Karpas-422 (cell line): ENCODE measurements around the gene DLGAP1. TPM values are rescaled to one million over a fixed set of nuclear protein-coding genes. Genes with fewer than 3 reads are reported as not detected.

Experiments
- DNase-seq: peaks from one replicate; pipeline ENCODE4 v3.0.0-alpha.2; 2015
- H2AFZ ChIP-seq: fragments of 200-600 bp; sonication (generic); 2 replicates; pipeline ENCODE4 v1.6.1; 2014; ENCODE audit warnings: antibody characterized with exemption, low read length, mixed read lengths
- H3K27ac ChIP-seq: fragments of 200-600 bp; sonication (generic); 2 replicates; pipeline ENCODE4 v1.5.1; 2014; ENCODE audit warnings: mild to moderate bottlenecking, low read length, moderate library complexity
- H3K27me3 ChIP-seq: fragments of 200-600 bp; sonication (generic); 2 replicates; pipeline ENCODE4 v1.6.1; 2014; ENCODE audit warnings: low read length, mixed read lengths
- H3K36me3 ChIP-seq: fragments of 200-600 bp; sonication (generic); 2 replicates; pipeline ENCODE4 v1.6.1; 2014; ENCODE audit warnings: low read length, mixed read lengths; ENCODE audit not compliant: insufficient read depth
- H3K4me1 ChIP-seq: fragments of 200-600 bp; sonication (generic); 2 replicates; pipeline ENCODE4 v1.6.1; 2014; ENCODE audit warnings: mild to moderate bottlenecking, low read length, mixed read lengths
- H3K4me2 ChIP-seq: fragments of 200-600 bp; sonication (generic); 2 replicates; pipeline ENCODE4 v1.6.1; 2014; ENCODE audit warnings: low read length, low read depth, mild to moderate bottlenecking; ENCODE audit not compliant: poor library complexity, severe bottlenecking
- H3K4me3 ChIP-seq: fragments of 200-600 bp; sonication (generic); 2 replicates; pipeline ENCODE4 v1.5.1; 2014; ENCODE audit warnings: mild to moderate bottlenecking, antibody characterized with exemption, low read length, mixed read lengths
- H3K79me2 ChIP-seq: fragments of 200-600 bp; sonication (generic); 2 replicates; pipeline ENCODE4 v1.6.1; 2014; ENCODE audit warnings: mild to moderate bottlenecking, low read length, mixed read lengths
- H3K9ac ChIP-seq: fragments of 200-600 bp; sonication (generic); 2 replicates; pipeline ENCODE4 v1.6.0; 2014; ENCODE audit warnings: low read length
- H3K9me2 ChIP-seq: fragments of 200-600 bp; sonication (generic), shearing (Covaris generic); replicated peaks from 2 replicates; pipeline ENCODE4 v1.6.0; 2014; ENCODE audit warnings: mild to moderate bottlenecking, low read length, moderate library complexity; ENCODE audit not compliant: insufficient read depth
- H3K9me3 ChIP-seq: fragments of 300-700, 200-600 bp; sonication (generic); 2 replicates; pipeline ENCODE4 v1.6.1; 2014; ENCODE audit warnings: low read length, mixed read lengths
- H4K20me1 ChIP-seq: fragments of 200-600 bp; sonication (generic); 2 replicates; pipeline ENCODE4 v1.6.1; 2014; ENCODE audit warnings: mild to moderate bottlenecking, antibody characterized with exemption, low read length, low read depth; ENCODE audit not compliant: insufficient read depth
- total RNA-seq: library from RNA; depleted of rRNA; stranded (reverse); fragments of >200 nt; shearing (Covaris generic); gene quantifications from 2 replicates; pipeline ENCODE4 v1.2.3, GENCODE V29; 2014; ENCODE audit warnings: low replicate concordance

Gene DLGAP1
- total RNA-seq, 1 experiment from 2014 or later = 8.8 TPM

- no peak overlapping the region for H2AFZ ChIP-seq
Measured at GRCh38 chr18:3867236-3867635, 587.9 kb downstream of the DLGAP1 start.

DNA sequence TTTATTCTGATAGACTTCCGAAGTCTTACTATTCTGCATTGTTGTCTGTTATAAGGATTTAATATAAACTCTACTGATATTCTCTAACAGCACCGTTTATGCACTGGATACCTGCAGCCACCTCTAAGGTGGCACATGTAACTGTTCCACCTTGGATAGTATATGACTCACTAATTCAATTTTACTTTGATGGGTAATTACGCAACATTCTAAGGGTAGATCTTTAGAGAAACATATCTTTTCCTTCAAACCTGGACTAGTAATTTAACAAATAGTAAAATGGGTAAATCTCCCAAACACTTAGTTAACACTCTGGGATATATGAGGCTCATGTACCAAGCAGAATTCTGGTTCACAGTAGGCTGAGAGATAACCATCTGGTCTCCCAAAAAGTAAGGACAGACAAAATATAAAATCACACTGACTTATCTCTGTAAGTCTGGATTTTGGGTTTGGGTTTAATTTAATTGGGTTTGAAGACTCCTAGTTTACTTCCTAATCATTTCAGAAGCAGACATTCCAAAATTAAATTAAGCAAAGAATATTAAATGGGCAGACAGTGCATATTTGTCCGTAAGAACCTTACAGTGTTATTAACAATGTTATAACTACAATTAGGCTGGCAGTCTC is 590.3 kb downstream of the DLGAP1 start:
- no peaks in the 10 kb centered on the region for H3K9me3 ChIP-seq
- no peaks in the 10 kb centered on the region for H3K36me3 ChIP-seq
- no peaks in the 10 kb centered on the region for H3K79me2 ChIP-seq
- no peaks in the 10 kb centered on the region for H3K27me3 ChIP-seq
- no peak overlapping the region for H2AFZ ChIP-seq
- DNase-seq = no peak
- no peak overlapping the region for H3K4me3 ChIP-seq
- H3K4me1 ChIP-seq = peaks cover 3% of the 10 kb centered on the region; the same call in 1 of the 2 replicates
- no peak overlapping the region for H3K4me2 ChIP-seq
- H3K9me2 ChIP-seq = no peaks in the 10 kb centered on the region
- H4K20me1 ChIP-seq = no peaks in the 10 kb centered on the region
- H3K9ac ChIP-seq = no peak overlapping the region
- H3K27ac ChIP-seq = no peak overlapping the region

More at GRCh38 chr18:3867236-3867635, 587.9 kb downstream of the DLGAP1 start:
- Histone ChIP-seq H3K36me3 (no peaks in the 10 kb centered on the region), H3K4me1 (peaks cover 3% of the 10 kb centered on the region; the same call in 1 of the 2 replicates), H3K27ac (no peak overlapping the region), H3K79me2 (no peaks in the 10 kb centered on the region), H3K9me2 (no peaks in the 10 kb centered on the region), H3K9me3 (no peaks in the 10 kb centered on the region), H3K4me2 (no peak overlapping the region), H3K4me3 (no peak overlapping the region), H4K20me1 (no peaks in the 10 kb centered on the region), H3K9ac (no peak overlapping the region), H3K27me3 (no peaks in the 10 kb centered on the region)
- no peak for DNase-seq

DNA sequence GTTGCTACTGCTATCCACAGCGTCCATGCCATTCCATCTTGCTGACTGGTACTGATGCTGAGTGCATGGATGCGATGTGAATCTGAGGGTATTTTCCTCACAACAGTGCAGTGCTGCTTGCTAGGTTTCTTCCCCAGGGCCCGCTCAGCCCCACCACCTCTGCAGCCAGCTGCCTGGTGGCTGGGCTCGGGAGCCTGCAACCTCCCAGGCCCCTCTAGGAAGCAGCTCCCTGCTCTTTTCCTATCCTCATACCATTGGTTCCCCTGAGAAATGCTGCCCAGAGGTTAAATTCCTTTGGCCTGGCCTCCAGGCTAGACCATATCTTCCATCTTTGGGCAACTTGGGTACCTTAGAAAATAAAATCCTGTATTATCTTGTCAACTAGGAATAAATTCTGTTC is 591.5 kb downstream of the DLGAP1 start:
- Histone ChIP-seq H3K9me2 (no peaks in the 10 kb centered on the region), H3K36me3 (no peaks in the 10 kb centered on the region), H3K4me1 (peaks cover 3% of the 10 kb centered on the region; the same call in 1 of the 2 replicates), H3K9ac (no peak overlapping the region), H3K4me3 (no peak overlapping the region), H3K4me2 (no peak overlapping the region), H3K9me3 (no peaks in the 10 kb centered on the region), H4K20me1 (no peaks in the 10 kb centered on the region), H3K27ac (no peak overlapping the region), H3K27me3 (0 out of 2 replicates have a peak, but pooled peaks cover 3% of the 10 kb centered on the region), H3K79me2 (no peaks in the 10 kb centered on the region), H2AFZ (no peak overlapping the region)
- no peak for DNase-seq

- H3K4me3 ChIP-seq = no peak overlapping the region
- no peak overlapping the region for H2AFZ ChIP-seq
- 0 out of 2 replicates have a peak, but pooled peaks cover 3% of the 10 kb centered on the region for H3K27me3 ChIP-seq
- no peaks in the 10 kb centered on the region for H3K9me2 ChIP-seq
- H3K36me3 ChIP-seq = no peaks in the 10 kb centered on the region
- no peaks in the 10 kb centered on the region for H3K9me3 ChIP-seq
- peaks cover 2% of the 10 kb centered on the region; the same call in 1 of the 2 replicates for H3K4me1 ChIP-seq
- no peak overlapping the region for H3K4me2 ChIP-seq
- DNase-seq = no peak
- no peaks in the 10 kb centered on the region for H3K79me2 ChIP-seq
- no peaks in the 10 kb centered on the region for H4K20me1 ChIP-seq
- no peak overlapping the region for H3K27ac ChIP-seq
- no peak overlapping the region for H3K9ac ChIP-seq
Measured at GRCh38 chr18:3863006-3863405, 592.1 kb downstream of the DLGAP1 start.

- no peak overlapping the region for H2AFZ ChIP-seq
- H3K4me2 ChIP-seq = no peak overlapping the region
- no peak overlapping the region for H3K4me3 ChIP-seq
- no peaks in the 10 kb centered on the region for H3K4me1 ChIP-seq
- H3K79me2 ChIP-seq = no peaks in the 10 kb centered on the region
- no peak for DNase-seq
- 0 out of 2 replicates have a peak, but pooled peaks cover 3% of the 10 kb centered on the region for H3K27me3 ChIP-seq
- H3K27ac ChIP-seq = no peak overlapping the region
- no peaks in the 10 kb centered on the region for H4K20me1 ChIP-seq
- H3K9me3 ChIP-seq = no peaks in the 10 kb centered on the region
- H3K9me2 ChIP-seq = no peaks in the 10 kb centered on the region
- no peaks in the 10 kb centered on the region for H3K36me3 ChIP-seq
- no peak overlapping the region for H3K9ac ChIP-seq
Measured at GRCh38 chr18:3861495-3861894, 593.6 kb downstream of the DLGAP1 start.

DNA sequence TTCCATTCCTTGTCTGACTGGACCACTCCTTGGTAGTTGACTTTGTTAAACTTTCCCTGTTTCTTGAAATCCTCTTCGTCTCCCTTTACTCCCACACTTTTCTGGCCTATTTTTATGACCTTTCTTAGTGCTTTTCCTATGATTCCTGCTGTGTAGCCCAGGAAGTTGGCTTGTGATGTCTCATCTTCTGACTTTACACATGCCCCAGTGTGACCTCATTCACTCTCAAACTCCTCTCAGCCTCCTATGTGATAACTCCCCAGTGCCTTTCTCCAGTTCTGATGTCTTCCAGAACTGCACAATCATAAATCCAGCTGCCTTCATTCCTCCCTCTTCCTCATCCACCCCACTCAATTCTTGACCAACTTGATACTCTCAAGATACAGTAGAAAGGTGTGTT is 597.6 kb downstream of the DLGAP1 start:
- no peak overlapping the region for H3K27ac ChIP-seq
- H3K9ac ChIP-seq = no peak overlapping the region
- H3K9me3 ChIP-seq = no peaks in the 10 kb centered on the region
- no peaks in the 10 kb centered on the region for H4K20me1 ChIP-seq
- no peak overlapping the region for H3K4me3 ChIP-seq
- H3K79me2 ChIP-seq = no peaks in the 10 kb centered on the region
- H3K4me1 ChIP-seq = no peaks in the 10 kb centered on the region
- 0 out of 2 replicates have a peak, but pooled peaks cover 3% of the 10 kb centered on the region for H3K27me3 ChIP-seq
- no peak overlapping the region for H3K4me2 ChIP-seq
- no peaks in the 10 kb centered on the region for H3K36me3 ChIP-seq
- no peak overlapping the region for H2AFZ ChIP-seq
- H3K9me2 ChIP-seq = no peaks in the 10 kb centered on the region
- DNase-seq = no peak

- Histone ChIP-seq H3K4me3 (no peak overlapping the region), H3K9me2 (no peaks in the 10 kb centered on the region), H3K9me3 (no peaks in the 10 kb centered on the region), H2AFZ (no peak overlapping the region), H3K27ac (no peak overlapping the region), H3K4me2 (no peak overlapping the region), H3K36me3 (no peaks in the 10 kb centered on the region), H3K9ac (no peak overlapping the region), H3K4me1 (no peaks in the 10 kb centered on the region), H3K27me3 (0 out of 2 replicates have a peak, but pooled peaks cover 3% of the 10 kb centered on the region), H3K79me2 (no peaks in the 10 kb centered on the region), H4K20me1 (no peaks in the 10 kb centered on the region)
- DNase-seq = no peak
Measured at GRCh38 chr18:3855966-3856365, 599.1 kb downstream of the DLGAP1 start.

DNA sequence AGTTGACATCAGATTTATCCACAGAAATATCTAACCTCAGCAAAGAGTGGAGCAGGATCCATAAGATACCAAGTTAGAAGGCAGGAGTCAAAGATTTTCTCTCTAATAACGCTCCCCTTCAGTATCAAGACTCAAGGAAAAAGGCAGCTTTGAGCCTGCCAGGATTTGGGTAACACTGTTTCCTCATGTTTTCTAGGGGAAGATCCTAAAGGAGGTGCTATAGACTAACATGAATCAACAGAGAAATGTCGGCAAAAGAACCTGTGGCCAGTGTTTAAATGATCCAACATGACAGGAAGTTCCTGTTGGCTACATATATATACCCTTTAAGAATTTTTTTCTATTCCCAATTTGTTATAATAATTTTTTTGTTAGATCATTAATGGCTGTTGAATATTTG is 602.8 kb downstream of the DLGAP1 start:
- Histone ChIP-seq H3K4me1 (no peaks in the 10 kb centered on the region), H3K79me2 (no peaks in the 10 kb centered on the region), H4K20me1 (no peaks in the 10 kb centered on the region), H3K4me2 (no peak overlapping the region), H2AFZ (no peak overlapping the region), H3K9me2 (no peaks in the 10 kb centered on the region), H3K9me3 (no peaks in the 10 kb centered on the region), H3K4me3 (no peak overlapping the region), H3K27me3 (no peaks in the 10 kb centered on the region), H3K9ac (no peak overlapping the region), H3K36me3 (no peaks in the 10 kb centered on the region), H3K27ac (no peak overlapping the region)
- DNase-seq = no peak
